H1 (cell line): ENCODE results near the gene HTR6. TPM values are rescaled to one million over a fixed set of nuclear protein-coding genes. Genes with fewer than 3 reads are reported as not detected.

Experiments used
- BACH1 ChIP-seq: IDR thresholded peaks from 2 replicates; pipeline ENCODE4 v1.6.1; 2012; ENCODE audit warnings: low read length, improper control_type of control experiment
- PHF8 ChIP-seq: fragments of 200-600 bp; sonication (generic); conservative IDR thresholded peaks from 2 replicates; pipeline ENCODE4 v1.7.1; 2012; ENCODE audit warnings: low read depth, mild to moderate bottlenecking, inconsistent platforms, low read length, moderate library complexity
- RNF2 ChIP-seq: fragments of 200-900, 300-1000 bp; sonication (generic); IDR thresholded peaks from 2 replicates; pipeline ENCODE4 v1.7.1; 2016; ENCODE audit warnings: borderline replicate concordance, low read depth, mild to moderate bottlenecking, antibody characterized with exemption, low read length; ENCODE audit not compliant: poor library complexity, severe bottlenecking; ENCODE audit errors: missing control alignments
- SP4 ChIP-seq: IDR thresholded peaks from 2 replicates; pipeline ENCODE4 v1.6.1; 2012; ENCODE audit warnings: low read length, inconsistent platforms
- polyA plus RNA-seq, 7 experiments: library from polyadenylated mRNA; depleted of rRNA in 3 of 7; stranded (reverse) in 5 of 7; unstranded in 2 of 7; fragments of >200 nt in 5 of 7; fragments of 200-250 nt in 2 of 7; gene quantifications; 1 replicate in 5 of 7; 2 replicates in 1 of 7; 4 replicates in 1 of 7; pipeline versions ENCODE4 v1.2.1 to v1.2.3, GENCODE V29; 2011 to 2013; ENCODE audit warnings: missing spikeins in 2 of 7, mixed read lengths in 2 of 7
- total RNA-seq: library from RNA; stranded (reverse); fragmentation: NEBNext Ultra II Directional; extraction: Animal tissue kit (Norgen Biotek cat#: 25700); gene quantifications from 2 replicates; pipeline ENCODE4 v1.2.1, GENCODE V29; 2021

The HTR6 gene
- total and polyA plus RNA-seq, 2 of the 8 experiments (the other 6 are each of a cell fraction or from before 2014, with no cell fraction given), result 0.76 to 0.95 TPM

GRCh38 chr1:19644681-19645410 is 19.8 kb upstream of the HTR6 start (continued):
- TF ChIP-seq RNF2 (peak; percentile 37), SP4 (no peak; the same call in 1 of the 2 replicates), PHF8 (0 out of 2 replicates have a peak, but pooled peaks have one; percentile 20), BACH1 (no peak; the same call in 1 of the 2 replicates)
